Liver (tissue), 3 donors: ENCODE data around the gene KCNK13.

Source experiments
- FOXA1 ChIP-seq: IDR thresholded peaks from 2 replicates; pipeline ENCODE4 v1.6.1; 2016; ENCODE audit warnings: antibody characterized with exemption
- GABPA ChIP-seq, 2 donors: IDR thresholded peaks in 1 of 2; conservative IDR thresholded peaks in 1 of 2; 2 replicates each; pipeline ENCODE4 v1.6.1; 2016; ENCODE audit warnings: antibody characterized with exemption in 2 of 2, mild to moderate bottlenecking in 1 of 2, moderate library complexity in 1 of 2
- TF ChIP-seq, protein P1 (sequence below): fragments of 150-350 bp; IDR thresholded peaks from 2 replicates; pipeline ENCODE4 v1.5.1; 2017; ENCODE audit warnings: improper control_type of control experiment, low read depth, low read length; ENCODE audit not compliant: missing input control
- TF ChIP-seq, protein P2 (sequence below): IDR thresholded peaks from 2 replicates; pipeline ENCODE4 v1.6.1; 2016; ENCODE audit warnings: antibody characterized with exemption, mild to moderate bottlenecking
- donor health status: healthy.
- donor health status: healthy.

DNA sequence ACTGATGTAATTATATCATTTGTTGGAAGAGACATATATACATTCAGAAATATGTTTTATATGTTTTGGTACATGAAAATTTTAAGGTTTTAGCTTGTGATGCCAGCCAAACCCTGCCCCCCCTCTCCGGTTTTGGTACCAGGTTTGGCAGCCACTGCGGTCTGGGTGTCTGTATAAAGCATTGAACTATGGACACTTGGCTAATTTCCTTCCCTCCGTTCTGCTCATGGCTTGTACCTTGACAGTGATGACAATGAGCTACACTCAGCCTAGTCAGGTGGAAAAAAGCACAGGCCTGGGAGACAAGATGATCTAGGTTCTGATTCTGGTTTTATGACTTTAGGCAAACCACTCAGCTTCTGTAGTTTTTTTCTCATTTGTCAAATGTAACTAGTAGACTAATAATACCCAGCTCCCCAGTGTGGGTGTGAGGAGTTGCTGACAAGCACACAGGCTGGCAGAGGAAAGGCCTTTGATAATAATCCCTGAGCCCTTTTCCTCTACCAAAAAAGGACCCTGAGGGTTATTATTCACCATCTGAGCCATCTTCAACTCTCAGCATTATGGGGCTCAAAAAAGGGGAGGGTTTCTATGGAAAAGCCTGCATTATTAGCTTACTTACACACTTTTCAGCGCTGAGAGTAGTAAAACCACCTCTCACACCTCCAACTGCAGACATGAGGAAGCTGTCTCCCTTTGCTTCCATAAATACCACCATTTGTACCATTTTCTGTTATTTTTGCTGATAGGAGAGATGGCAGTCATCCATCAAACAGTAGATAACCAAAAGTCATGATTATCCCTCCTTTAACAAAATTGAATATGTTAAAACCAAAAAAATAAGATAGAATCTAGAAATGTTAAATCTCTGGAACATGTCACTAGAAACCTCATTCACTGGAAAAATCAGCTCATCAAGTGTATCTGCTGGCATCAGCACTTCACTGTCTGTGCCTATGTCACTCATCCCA is 118.3 kb downstream of the KCNK13 start:
- TF ChIP-seq, protein P1, sequence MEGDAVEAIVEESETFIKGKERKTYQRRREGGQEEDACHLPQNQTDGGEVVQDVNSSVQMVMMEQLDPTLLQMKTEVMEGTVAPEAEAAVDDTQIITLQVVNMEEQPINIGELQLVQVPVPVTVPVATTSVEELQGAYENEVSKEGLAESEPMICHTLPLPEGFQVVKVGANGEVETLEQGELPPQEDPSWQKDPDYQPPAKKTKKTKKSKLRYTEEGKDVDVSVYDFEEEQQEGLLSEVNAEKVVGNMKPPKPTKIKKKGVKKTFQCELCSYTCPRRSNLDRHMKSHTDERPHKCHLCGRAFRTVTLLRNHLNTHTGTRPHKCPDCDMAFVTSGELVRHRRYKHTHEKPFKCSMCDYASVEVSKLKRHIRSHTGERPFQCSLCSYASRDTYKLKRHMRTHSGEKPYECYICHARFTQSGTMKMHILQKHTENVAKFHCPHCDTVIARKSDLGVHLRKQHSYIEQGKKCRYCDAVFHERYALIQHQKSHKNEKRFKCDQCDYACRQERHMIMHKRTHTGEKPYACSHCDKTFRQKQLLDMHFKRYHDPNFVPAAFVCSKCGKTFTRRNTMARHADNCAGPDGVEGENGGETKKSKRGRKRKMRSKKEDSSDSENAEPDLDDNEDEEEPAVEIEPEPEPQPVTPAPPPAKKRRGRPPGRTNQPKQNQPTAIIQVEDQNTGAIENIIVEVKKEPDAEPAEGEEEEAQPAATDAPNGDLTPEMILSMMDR: no peak
- no peak for TF ChIP-seq GABPA (IDR thresholded peaks at IDR 0.05 in 1 of 2, conservative IDR thresholded peaks at IDR 0.05 in 1 of 2)
- TF ChIP-seq, protein P2, sequence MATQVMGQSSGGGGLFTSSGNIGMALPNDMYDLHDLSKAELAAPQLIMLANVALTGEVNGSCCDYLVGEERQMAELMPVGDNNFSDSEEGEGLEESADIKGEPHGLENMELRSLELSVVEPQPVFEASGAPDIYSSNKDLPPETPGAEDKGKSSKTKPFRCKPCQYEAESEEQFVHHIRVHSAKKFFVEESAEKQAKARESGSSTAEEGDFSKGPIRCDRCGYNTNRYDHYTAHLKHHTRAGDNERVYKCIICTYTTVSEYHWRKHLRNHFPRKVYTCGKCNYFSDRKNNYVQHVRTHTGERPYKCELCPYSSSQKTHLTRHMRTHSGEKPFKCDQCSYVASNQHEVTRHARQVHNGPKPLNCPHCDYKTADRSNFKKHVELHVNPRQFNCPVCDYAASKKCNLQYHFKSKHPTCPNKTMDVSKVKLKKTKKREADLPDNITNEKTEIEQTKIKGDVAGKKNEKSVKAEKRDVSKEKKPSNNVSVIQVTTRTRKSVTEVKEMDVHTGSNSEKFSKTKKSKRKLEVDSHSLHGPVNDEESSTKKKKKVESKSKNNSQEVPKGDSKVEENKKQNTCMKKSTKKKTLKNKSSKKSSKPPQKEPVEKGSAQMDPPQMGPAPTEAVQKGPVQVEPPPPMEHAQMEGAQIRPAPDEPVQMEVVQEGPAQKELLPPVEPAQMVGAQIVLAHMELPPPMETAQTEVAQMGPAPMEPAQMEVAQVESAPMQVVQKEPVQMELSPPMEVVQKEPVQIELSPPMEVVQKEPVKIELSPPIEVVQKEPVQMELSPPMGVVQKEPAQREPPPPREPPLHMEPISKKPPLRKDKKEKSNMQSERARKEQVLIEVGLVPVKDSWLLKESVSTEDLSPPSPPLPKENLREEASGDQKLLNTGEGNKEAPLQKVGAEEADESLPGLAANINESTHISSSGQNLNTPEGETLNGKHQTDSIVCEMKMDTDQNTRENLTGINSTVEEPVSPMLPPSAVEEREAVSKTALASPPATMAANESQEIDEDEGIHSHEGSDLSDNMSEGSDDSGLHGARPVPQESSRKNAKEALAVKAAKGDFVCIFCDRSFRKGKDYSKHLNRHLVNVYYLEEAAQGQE: no peak
- no peak for TF ChIP-seq FOXA1
